ENCODE measurements around the gene IGSF8. TPM values are rescaled to one million over a fixed set of nuclear protein-coding genes. Genes with fewer than 3 reads are reported as not detected.

Gene IGSF8
- total RNA-seq, 1 donor from 2014 or later, result 35.9 TPM

GRCh38 chr1:160079448-160079847 is 19.0 kb downstream of the IGSF8 start:
- Histone ChIP-seq H3K4me3 (no peak overlapping the region), H3K36me3 (no peaks in the 10 kb centered on the region), H3K27ac (no peak overlapping the region), H3K27me3 (ENCODE audit: low read depth) (peaks cover 61% of the 10 kb centered on the region), H3K4me1 (peaks cover 8% of the 10 kb centered on the region), H3K9me3 (no peaks in the 10 kb centered on the region)
- DNase-seq (no peak), ATAC-seq (no peak)
- TF ChIP-seq CTCF (IDR thresholded peaks at IDR 0.05), result no peak
- intact Hi-C loops (cut with DNase I), result no loop called here

GRCh38 chr1:160078512-160079195 is 19.8 kb downstream of the IGSF8 start:
- intact Hi-C loops (cut with DNase I), result no loop called here
- no peaks in the 10 kb centered on the region for H3K9me3 ChIP-seq
- peaks cover 53% of the 10 kb centered on the region for H3K27me3 ChIP-seq (ENCODE audit: low read depth)
- peaks cover 2% of the 10 kb centered on the region for H3K4me1 ChIP-seq
- ATAC-seq (peak; percentile 78 to 84), DNase-seq (no peak)
- TF ChIP-seq CTCF (IDR thresholded peaks at IDR 0.05), result peak; percentile 75
- no peak overlapping the region for H3K4me3 ChIP-seq
- no peak overlapping the region for H3K27ac ChIP-seq
- H3K36me3 ChIP-seq, result no peaks in the 10 kb centered on the region

- H3K27me3 ChIP-seq (ENCODE audit: low read depth), result peaks cover 41% of the 10 kb centered on the region
- no peaks in the 10 kb centered on the region for H3K36me3 ChIP-seq
- intact Hi-C loops (cut with DNase I), result no loop called here
- H3K4me1 ChIP-seq, result no peaks in the 10 kb centered on the region
- ATAC-seq, result no peak
- no peaks in the 10 kb centered on the region for H3K9me3 ChIP-seq
- no peak overlapping the region for H3K4me3 ChIP-seq
- no peak for TF ChIP-seq CTCF (IDR thresholded peaks at IDR 0.05)
- H3K27ac ChIP-seq, result no peak overlapping the region
- DNase-seq, result no peak
Observed at GRCh38 chr1:160077486-160077885, 20.9 kb downstream of the IGSF8 start.

GRCh38 chr1:160076295-160076694 is 22.1 kb downstream of the IGSF8 start:
- intact Hi-C loops (cut with DNase I), result no loop called here
- no peaks in the 10 kb centered on the region for H3K9me3 ChIP-seq
- H3K4me1 ChIP-seq, result no peaks in the 10 kb centered on the region
- H3K27ac ChIP-seq, result no peak overlapping the region
- ATAC-seq, result no peak
- TF ChIP-seq CTCF (IDR thresholded peaks at IDR 0.05), result no peak
- DNase-seq, result no peak
- no peaks in the 10 kb centered on the region for H3K36me3 ChIP-seq
- H3K4me3 ChIP-seq, result no peak overlapping the region
- H3K27me3 ChIP-seq (ENCODE audit: low read depth), result peaks cover 29% of the 10 kb centered on the region

- Histone ChIP-seq H3K4me1 (peaks cover 4% of the 10 kb centered on the region), H3K27me3 (ENCODE audit: low read depth) (peaks cover 27% of the 10 kb centered on the region), H3K4me3 (no peak overlapping the region), H3K36me3 (no peaks in the 10 kb centered on the region), H3K9me3 (no peaks in the 10 kb centered on the region), H3K27ac (no peak overlapping the region)
- DNase-seq (no peak), ATAC-seq (no peak)
- intact Hi-C loops (cut with DNase I), result no loop called here
- TF ChIP-seq CTCF (IDR thresholded peaks at IDR 0.05), result no peak
Observed at GRCh38 chr1:160075836-160076235, 22.6 kb downstream of the IGSF8 start.

Measured in lower lobe of right lung (tissue), 2 donors.